Neuronal stem cell (in vitro differentiated cells): Measurements from ENCODE around the gene CHRNG.

Source experiments
- DNase-seq: peaks from one replicate; pipeline ENCODE4 v3.0.0-alpha.2; 2013; ENCODE audit warnings: low spot score
- H2AFZ ChIP-seq: one replicate; pipeline ENCODE4 v1.6.1; 2013; ENCODE audit warnings: mild to moderate bottlenecking, low read length, inconsistent platforms
- H2AK5ac ChIP-seq: 2 replicates; pipeline ENCODE4 v1.6.1; 2013; ENCODE audit warnings: low read depth, mild to moderate bottlenecking, inconsistent platforms, low read length, moderate library complexity, mixed read lengths
- H2BK120ac ChIP-seq: 2 replicates; pipeline ENCODE4 v1.6.1; 2013; ENCODE audit warnings: low read depth, mild to moderate bottlenecking, inconsistent platforms, low read length, moderate library complexity, mixed read lengths
- H2BK12ac ChIP-seq: one replicate; pipeline ENCODE4 v1.6.1; 2013; ENCODE audit warnings: low read length, inconsistent platforms
- H2BK15ac ChIP-seq: 2 replicates; pipeline ENCODE4 v1.6.1; 2013; ENCODE audit warnings: mild to moderate bottlenecking, low read length, inconsistent platforms, mixed read lengths
- H2BK5ac ChIP-seq: one replicate; pipeline ENCODE4 v1.6.1; 2013; ENCODE audit warnings: inconsistent platforms, mild to moderate bottlenecking, low read length, moderate library complexity
- H3K14ac ChIP-seq: one replicate; pipeline ENCODE4 v1.6.1; 2013; ENCODE audit warnings: low read length, inconsistent platforms
- H3K18ac ChIP-seq: 2 replicates; pipeline ENCODE4 v1.6.1; 2013; ENCODE audit warnings: low read length, inconsistent platforms
- H3K23ac ChIP-seq: 2 replicates; pipeline ENCODE4 v1.6.1; 2013; ENCODE audit warnings: low read depth, mild to moderate bottlenecking, mixed read lengths, low read length, inconsistent platforms; ENCODE audit not compliant: poor library complexity
- H3K27ac ChIP-seq: replicated peaks from 3 replicates; pipeline ENCODE4 v1.5.1; 2013; ENCODE audit warnings: low read length, inconsistent platforms
- H3K27me3 ChIP-seq, 3 experiments: 2 replicates each; pipeline ENCODE4 v1.6.1; 2013; ENCODE audit warnings: low read length in 3 of 3, mild to moderate bottlenecking in 2 of 3, inconsistent platforms in 1 of 3, low read depth in 1 of 3, mixed read lengths in 1 of 3, moderate library complexity in 1 of 3; ENCODE audit not compliant: control insufficient read depth in 3 of 3, insufficient read depth in 3 of 3
- H3K36me3 ChIP-seq, 2 donors: replicated peaks in 1 of 2; 2 replicates each; pipeline ENCODE4 v1.6.1; 2013; ENCODE audit warnings: low read length in 2 of 2; ENCODE audit not compliant: control insufficient read depth in 2 of 2, insufficient read depth in 2 of 2
- H3K4ac ChIP-seq: 2 replicates; pipeline ENCODE4 v1.6.1; 2013; ENCODE audit warnings: inconsistent platforms, mild to moderate bottlenecking, low read length, moderate library complexity
- H3K4me1 ChIP-seq, 2 donors: 1 replicate in 1 of 2; 2 replicates in 1 of 2; pipeline ENCODE4 v1.6.1; 2013; ENCODE audit warnings: low read length in 2 of 2, low read depth in 1 of 2; ENCODE audit not compliant: control insufficient read depth in 2 of 2, insufficient read depth in 1 of 2
- H3K4me2 ChIP-seq: one replicate; pipeline ENCODE4 v1.6.1; 2013; ENCODE audit warnings: mild to moderate bottlenecking, low read length, inconsistent platforms; ENCODE audit not compliant: insufficient read depth, poor library complexity, severe bottlenecking
- H3K4me3 ChIP-seq, 2 donors: 2 replicates each; pipeline ENCODE4 v1.5.1; 2013; ENCODE audit warnings: low read length in 2 of 2, mild to moderate bottlenecking in 2 of 2, inconsistent platforms in 1 of 2, moderate library complexity in 1 of 2
- H3K79me1 ChIP-seq: one replicate; pipeline ENCODE4 v1.6.1; 2013; ENCODE audit warnings: low read depth, mild to moderate bottlenecking, inconsistent platforms, low read length, moderate library complexity
- H3K9ac ChIP-seq: one replicate; pipeline ENCODE4 v1.6.1; 2013; ENCODE audit warnings: mild to moderate bottlenecking, low read depth, low read length, inconsistent platforms; ENCODE audit not compliant: poor library complexity
- H3K9me3 ChIP-seq, 2 donors: replicated peaks in 1 of 2; 2 replicates each; pipeline versions ENCODE3 to v1.6.1; 2013; ENCODE audit warnings: low read length in 2 of 2, mild to moderate bottlenecking in 2 of 2, inconsistent platforms in 1 of 2, low read depth in 1 of 2, mixed read lengths in 1 of 2, moderate library complexity in 1 of 2; ENCODE audit not compliant: control insufficient read depth in 2 of 2, insufficient read depth in 1 of 2
- H4K8ac ChIP-seq: one replicate; pipeline ENCODE4 v1.6.1; 2013; ENCODE audit warnings: low read depth, mild to moderate bottlenecking, inconsistent platforms, low read length, moderate library complexity
- H4K91ac ChIP-seq: one replicate; pipeline ENCODE4 v1.6.1; 2013; ENCODE audit warnings: low read length, low read depth, mild to moderate bottlenecking, inconsistent platforms; ENCODE audit not compliant: poor library complexity
- WGBS, 2 donors: extraction: QIAGEN DNeasy Blood & Tissue Kit; methylation state at CpG; one replicate each; pipeline ENCODE4 v1.1.7; 2013; ENCODE audit warnings: missing lambda C conversion rate in 2 of 2, mixed read lengths in 1 of 2; ENCODE audit not compliant: insufficient read length in 2 of 2, insufficient replicate concordance in 1 of 2; ENCODE audit errors: extremely low coverage in 2 of 2; 5-methylcytosine and 5-hydroxymethylcytosine counted together

The CHRNG gene

DNA sequence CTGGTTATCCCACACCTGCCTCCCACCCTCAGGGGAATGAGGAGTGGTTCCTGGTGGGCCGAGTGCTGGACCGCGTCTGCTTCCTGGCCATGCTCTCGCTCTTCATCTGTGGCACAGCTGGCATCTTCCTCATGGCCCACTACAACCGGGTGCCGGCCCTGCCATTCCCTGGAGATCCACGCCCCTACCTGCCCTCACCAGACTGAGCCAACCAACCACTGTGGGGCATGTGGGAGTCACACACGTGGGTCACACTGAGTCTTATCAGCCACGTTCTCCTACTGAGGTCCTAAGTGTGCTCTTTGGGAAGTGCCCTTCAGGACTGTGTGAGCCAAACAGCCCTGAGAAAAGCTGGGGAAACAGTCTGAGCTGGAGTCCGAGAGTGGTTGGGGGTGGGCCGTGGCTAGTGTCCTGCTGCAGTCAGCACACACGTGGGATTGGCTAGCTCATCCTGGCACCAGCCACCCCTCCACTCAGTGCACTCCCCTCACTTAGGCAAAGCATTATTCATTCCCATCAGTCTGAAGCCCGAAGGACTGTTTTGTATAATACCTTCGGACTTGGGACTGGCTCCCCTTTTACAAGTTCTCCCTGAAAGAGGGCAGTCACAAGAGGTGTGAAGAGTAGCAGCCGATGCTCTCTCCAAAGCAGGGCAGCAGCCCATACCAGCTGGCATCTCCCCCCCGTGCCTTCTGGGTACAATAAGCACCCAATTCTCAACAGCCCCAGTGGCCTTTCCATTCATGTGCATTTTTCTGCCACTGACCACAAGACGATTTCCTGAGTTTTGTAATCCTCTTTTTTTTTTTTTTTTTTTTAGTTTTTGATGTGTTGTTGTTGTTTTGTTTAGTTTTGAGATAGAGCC is 6.3 kb downstream of the CHRNG start:
- Histone ChIP-seq H4K91ac (no peak overlapping the region), H3K79me1 (peaks cover 6% of the 10 kb centered on the region), H3K18ac (peak overlapping the region; percentile 40), H3K36me3 (peaks cover 13 to 39% of the 10 kb centered on the region in 2 donors), H3K14ac (no peak overlapping the region), H3K4me2 (no peak overlapping the region), H2BK5ac (peak overlapping the region; percentile 56), H3K9me3 (peaks cover 0 to 19% of the 10 kb centered on the region in 2 donors), H3K27ac (no peak overlapping the region), H2AFZ (no peak overlapping the region), H4K8ac (peak overlapping the region; percentile 27), H3K4ac (no peak overlapping the region), H3K4me1 (peaks cover 0 to 1% of the 10 kb centered on the region in 2 donors), H2BK12ac (no peak overlapping the region), H2AK5ac (no peak overlapping the region), H3K9ac (peak overlapping the region; percentile 3), H3K4me3 (peak overlapping the region in 1 of 2 donors; percentile 26), H2BK120ac (no peak overlapping the region), H3K27me3 (no peaks in the 10 kb centered on the region), H2BK15ac (no peak overlapping the region), H3K23ac (peak overlapping the region; percentile 34)
- no peak for DNase-seq
- WGBS, 2 donors, result no CpG with 5 or more reads among the region's 17 CpGs

DNA sequence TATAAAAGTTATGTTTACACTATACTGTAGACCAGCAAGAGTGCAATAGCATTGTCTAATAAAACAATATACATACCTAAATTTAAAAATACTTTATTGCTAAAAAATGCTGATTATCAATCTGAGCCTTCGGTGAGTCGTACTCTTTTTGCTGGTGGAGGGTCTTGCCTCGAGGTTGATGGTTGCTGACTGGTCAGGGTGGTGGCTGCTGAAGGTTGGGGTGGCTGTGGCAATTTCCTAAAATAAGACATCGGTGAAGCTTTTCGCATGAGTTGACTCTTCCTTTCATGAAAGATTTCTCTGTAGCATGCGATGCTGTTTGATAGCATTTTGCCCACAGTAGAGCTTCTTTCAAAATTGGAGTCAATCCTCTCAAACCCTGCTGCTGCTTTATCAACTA is 8.5 kb downstream of the CHRNG start:
- Histone ChIP-seq H2BK12ac (no peak overlapping the region), H4K8ac (no peak overlapping the region), H3K18ac (no peak overlapping the region), H3K27ac (no peak overlapping the region), H2BK120ac (no peak overlapping the region), H3K36me3 (peaks cover 11 to 54% of the 10 kb centered on the region in 2 donors), H3K4me1 (peaks cover 3 to 4% of the 10 kb centered on the region in 2 donors), H2BK5ac (no peak overlapping the region), H3K4me3 (no peak overlapping the region), H4K91ac (no peak overlapping the region), H3K27me3 (no peaks in the 10 kb centered on the region), H3K9me3 (peaks cover 0 to 19% of the 10 kb centered on the region in 2 donors), H3K4me2 (no peak overlapping the region), H3K4ac (no peak overlapping the region), H2BK15ac (no peak overlapping the region), H3K14ac (no peak overlapping the region), H3K79me1 (peaks cover 13% of the 10 kb centered on the region), H3K9ac (no peak overlapping the region), H2AFZ (no peak overlapping the region), H2AK5ac (no peak overlapping the region), H3K23ac (no peak overlapping the region)
- DNase-seq, result no peak
- WGBS, 2 donors, result no CpG with 5 or more reads among the region's 6 CpGs

DNA sequence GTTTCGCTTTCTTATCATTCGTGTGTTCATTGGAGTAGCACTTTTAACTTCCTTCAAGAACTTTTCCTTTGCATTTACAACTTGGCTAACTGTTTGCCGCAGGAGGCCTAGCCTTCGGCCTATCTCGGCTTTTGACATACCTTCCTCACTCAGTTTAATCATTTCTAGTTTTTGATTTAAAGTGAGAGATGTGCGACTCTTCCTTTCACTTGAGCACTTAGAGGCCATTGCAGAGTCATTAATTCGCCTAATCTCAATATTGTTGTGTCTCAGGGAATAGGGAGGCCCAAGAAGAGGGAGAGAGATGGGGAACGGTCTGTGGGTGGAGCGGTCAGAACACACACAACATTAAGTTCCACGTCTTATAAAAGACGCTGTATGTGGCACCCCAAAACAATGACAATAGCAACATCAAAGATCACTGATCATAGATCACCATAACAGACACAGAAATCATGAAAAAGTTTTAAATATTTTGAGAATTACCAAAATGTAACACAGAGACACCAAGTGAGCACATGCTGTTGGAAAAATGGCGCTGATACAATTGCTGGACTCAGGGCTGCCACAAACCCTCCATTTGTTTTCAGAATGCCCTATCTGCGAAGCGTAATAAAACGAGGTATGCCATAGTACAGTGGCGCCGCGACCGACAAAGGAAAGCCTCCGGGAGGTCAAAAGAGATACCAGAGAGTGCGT is 10.3 kb downstream of the CHRNG start:
- Histone ChIP-seq H3K4me2 (peak overlapping the region; percentile 57), H3K9ac (peak overlapping the region; percentile 97), H3K4me1 (peaks cover 3 to 4% of the 10 kb centered on the region in 2 donors), H2BK5ac (peak overlapping the region; percentile 96), H3K36me3 (peaks cover 11 to 68% of the 10 kb centered on the region in 2 donors), H2AK5ac (peak overlapping the region; percentile 86), H3K4ac (no peak overlapping the region), H3K18ac (peak overlapping the region; percentile 98), H3K23ac (peak overlapping the region; percentile 78), H2BK12ac (no peak overlapping the region), H4K91ac (no peak overlapping the region), H3K9me3 (peaks cover 0 to 19% of the 10 kb centered on the region in 2 donors), H3K4me3 (peak overlapping the region; percentile 79 to 80), H2AFZ (peak overlapping the region; percentile 96), H2BK15ac (no peak overlapping the region), H2BK120ac (no peak overlapping the region), H3K27me3 (no peaks in the 10 kb centered on the region), H3K27ac (peak overlapping the region; percentile 88), H3K14ac (no peak overlapping the region), H4K8ac (no peak overlapping the region), H3K79me1 (peaks cover 9% of the 10 kb centered on the region)
- DNase-seq, result no peak
- whole genome bisulfite sequencing, 2 donors, result no CpG with 5 or more reads among the region's 21 CpGs
